ENCODE measurements around the gene PSMG4.

GRCh38 chr6:3265671-3266070, 6.9 kb downstream of the PSMG4 start:
- no peak for TF ChIP-seq POLR2AphosphoS5 (IDR thresholded peaks at IDR 0.05; ENCODE audit: low read depth, low read length)
- no peak for TF ChIP-seq EZH2 (IDR thresholded peaks at IDR 0.05; ENCODE audit: low read depth, low read length, severe bottlenecking)
- TF ChIP-seq EP300 (IDR thresholded peaks at IDR 0.05; ENCODE audit: borderline replicate concordance in 1 of 2, low read depth in 2 of 2, low read length in 2 of 2) = no peak
- TF ChIP-seq ATF3 (IDR thresholded peaks at IDR 0.05; ENCODE audit: insufficient read depth, low read depth, low read length) = no peak
- no peak for TF ChIP-seq YY1 (IDR thresholded peaks at IDR 0.05; ENCODE audit: low read depth, low read length)
- TF ChIP-seq CTCF (IDR thresholded peaks at IDR 0.05; ENCODE audit: control extremely low read depth in 1 of 3, insufficient read depth in 1 of 3, low read depth in 1 of 3, low read length in 3 of 3) = no peak
- no peak for TF ChIP-seq SIN3A (conservative IDR thresholded peaks at IDR 0.05 in 1 of 2, IDR thresholded peaks at IDR 0.05 in 1 of 2; ENCODE audit: low read depth in 1 of 2, low read length in 2 of 2)
- TF ChIP-seq ASH2L (IDR thresholded peaks at IDR 0.05; ENCODE audit: low read length) = no peak
- TF ChIP-seq RAD21 (IDR thresholded peaks at IDR 0.05 in 1 of 2, conservative IDR thresholded peaks at IDR 0.05 in 1 of 2; ENCODE audit: low read depth in 2 of 2, low read length in 2 of 2) = no peak
- TF ChIP-seq CHD7 (IDR thresholded peaks at IDR 0.05; ENCODE audit: insufficient replicate concordance, low read length) = no peak
- no peak for TF ChIP-seq EGR1 (IDR thresholded peaks at IDR 0.05; ENCODE audit: borderline replicate concordance, low read depth, low read length)
- no peak for TF ChIP-seq SP1 (IDR thresholded peaks at IDR 0.05; ENCODE audit: low read depth, low read length)
- no peak for TF ChIP-seq POLR2A (IDR thresholded peaks at IDR 0.05; ENCODE audit: control extremely low read depth in 1 of 2, low read depth in 2 of 2, low read length in 2 of 2)
- no peak for TF ChIP-seq PHF8 (conservative IDR thresholded peaks at IDR 0.05; ENCODE audit: low read depth, low read length)

Measured in H1 (cell line).